Smooth muscle cell of the umbilical artery (primary cell): ENCODE results near the gene S100A2. TPM values are rescaled to one million over a fixed set of nuclear protein-coding genes. Genes with fewer than 3 reads are reported as not detected.

Experiments used
- total RNA-seq: library from RNA; depleted of rRNA; stranded (reverse); fragments of >200 nt; gene quantifications from 2 replicates; pipeline ENCODE4 v1.2.3, GENCODE V29; 2014

The S100A2 gene
- total RNA-seq: 0.59 and 1.4 TPM in 2 replicates

GRCh38 chr1:153565529-153566374, at the start of gene S100A2:
Gene S100A2 (minus strand): TSS chr1:153565844. CDS start chr1:153563877, 1,967 bp downstream.

GRCh38 chr1:153612755-153613331, 47.2 kb upstream of the S100A2 start, which contains the start of gene S100A16:
Gene S100A16 (minus strand): TSS chr1:153613137. CDS start chr1:153608151, 4,986 bp downstream.

GRCh38 chr1:153548722-153549688, 16.6 kb downstream of the S100A2 start, which contains the start of gene S100A3:
Gene S100A3 (minus strand): TSS chr1:153549258. CDS start chr1:153548485, 773 bp downstream.

GRCh38 chr1:153545067-153546055, 20.3 kb downstream of the S100A2 start, which contains the start of gene S100A4:
Gene S100A4 (minus strand): TSS chr1:153545806. CDS start chr1:153544794, 1,012 bp downstream.

GRCh38 chr1:153540394-153541361, 25.0 kb downstream of the S100A2 start, which contains the start of gene S100A5:
Gene S100A5 (minus strand): TSS chr1:153540934. CDS start chr1:153540191, 743 bp downstream.

GRCh38 chr1:153535242-153536011, 30.2 kb downstream of the S100A2 start, which contains the start of gene S100A6:
Gene S100A6 (minus strand): TSS chr1:153535991. CDS start chr1:153535339, 652 bp downstream.

Other genes starting within 250 kb of the S100A2 start
- gene PGLYRP4, start 217.0 kb downstream of the S100A2 start, total RNA-seq: not detected in 2 replicates
- gene S100A9, start 208.0 kb downstream of the S100A2 start, total RNA-seq: not detected in 2 replicates
- not detected in 2 replicates for gene S100A12, start 190.2 kb downstream of the S100A2 start, total RNA-seq
- gene S100A8, start 174.8 kb downstream of the S100A2 start, total RNA-seq: not detected in 2 replicates
- not detected in 2 replicates for gene S100A7A, start 149.3 kb downstream of the S100A2 start, total RNA-seq
- gene S100A7, start 105.2 kb downstream of the S100A2 start, total RNA-seq: not detected in 2 replicates
- 237 and 536 TPM in 2 replicates for gene S100A6, start 29.9 kb downstream of the S100A2 start, total RNA-seq
- gene S100A5, start 24.9 kb downstream of the S100A2 start, total RNA-seq: not detected in 2 replicates
- 6.1 and 6.5 TPM in 2 replicates for gene S100A4, start 20.0 kb downstream of the S100A2 start, total RNA-seq
- 0.59 and 1.4 TPM in 2 replicates for gene S100A3, start 16.6 kb downstream of the S100A2 start, total RNA-seq
- gene S100A16, start 47.3 kb upstream of the S100A2 start, total RNA-seq: 146 and 351 TPM in 2 replicates
- gene S100A14, start 50.5 kb upstream of the S100A2 start, total RNA-seq: not detected in 2 replicates
- 56.3 and 76.0 TPM in 2 replicates for gene S100A13, start 61.7 kb upstream of the S100A2 start, total RNA-seq
- under 0.01 TPM in 1 of 2 replicates, not detected in the other for gene S100A1, start 62.6 kb upstream of the S100A2 start, total RNA-seq
- 26.7 and 31.8 TPM in 2 replicates for gene CHTOP, start 68.2 kb upstream of the S100A2 start, total RNA-seq
- 36.3 and 51.4 TPM in 2 replicates for gene SNAPIN, start 92.9 kb upstream of the S100A2 start, total RNA-seq
- gene ILF2, start 105.1 kb upstream of the S100A2 start, total RNA-seq: 166 and 199 TPM in 2 replicates
- under 0.01 and 0.05 TPM in 2 replicates for gene NPR1, start 112.8 kb upstream of the S100A2 start, total RNA-seq
- 34.1 and 55.4 TPM in 2 replicates for gene INTS3, start 162.2 kb upstream of the S100A2 start, total RNA-seq
- gene SLC27A3, start 209.6 kb upstream of the S100A2 start, total RNA-seq: 4.5 and 4.8 TPM in 2 replicates